ENCODE results near the gene IMPA2. TPM values are rescaled to one million over a fixed set of nuclear protein-coding genes. Genes with fewer than 3 reads are reported as not detected.

The IMPA2 gene
- total and polyA plus RNA-seq, 2 of the 13 experiments (the other 11 are each of a cell fraction or from before 2014, with no cell fraction given), result 37.8 to 71.8 TPM

GRCh38 chr18:11947214-11948191, 33.8 kb upstream of the IMPA2 start (continued):
- TF ChIP-seq, protein P1, sequence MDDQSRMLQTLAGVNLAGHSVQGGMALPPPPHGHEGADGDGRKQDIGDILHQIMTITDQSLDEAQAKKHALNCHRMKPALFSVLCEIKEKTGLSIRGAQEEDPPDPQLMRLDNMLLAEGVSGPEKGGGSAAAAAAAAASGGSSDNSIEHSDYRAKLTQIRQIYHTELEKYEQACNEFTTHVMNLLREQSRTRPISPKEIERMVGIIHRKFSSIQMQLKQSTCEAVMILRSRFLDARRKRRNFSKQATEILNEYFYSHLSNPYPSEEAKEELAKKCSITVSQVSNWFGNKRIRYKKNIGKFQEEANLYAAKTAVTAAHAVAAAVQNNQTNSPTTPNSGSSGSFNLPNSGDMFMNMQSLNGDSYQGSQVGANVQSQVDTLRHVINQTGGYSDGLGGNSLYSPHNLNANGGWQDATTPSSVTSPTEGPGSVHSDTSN (CRISPR knock-in tag; IDR thresholded peaks at IDR 0.05; ENCODE audit: borderline replicate concordance), result no peak
- TF ChIP-seq BCL6 (CRISPR knock-in tag; IDR thresholded peaks at IDR 0.05) (peak; percentile 82), BRCA1 (CRISPR knock-in tag; IDR thresholded peaks at IDR 0.05) (no peak), CC2D1A (CRISPR knock-in tag; IDR thresholded peaks at IDR 0.05) (no peak), NCOA5 (CRISPR knock-in tag; IDR thresholded peaks at IDR 0.05) (no peak), ZKSCAN8 (CRISPR knock-in tag; IDR thresholded peaks at IDR 0.05; ENCODE audit: borderline replicate concordance) (no peak), ZNF484 (CRISPR knock-in tag; IDR thresholded peaks at IDR 0.05; ENCODE audit: borderline replicate concordance, low read depth) (no peak), YY1 (IDR thresholded peaks at IDR 0.05; ENCODE audit: insufficient read depth, insufficient replicate concordance, low read depth, low read length) (peak; percentile 83), PHF20 (CRISPR knock-in tag; IDR thresholded peaks at IDR 0.05) (peak; percentile 61), ZNF451 (CRISPR knock-in tag; IDR thresholded peaks at IDR 0.05) (no peak), NFE2L1 (CRISPR knock-in tag; IDR thresholded peaks at IDR 0.05; ENCODE audit: borderline replicate concordance) (no peak), KIAA2018 (CRISPR knock-in tag; IDR thresholded peaks at IDR 0.05; ENCODE audit: borderline replicate concordance) (no peak), AGO1 (IDR thresholded peaks at IDR 0.05; ENCODE audit: low read depth, low read length, poor library complexity, severe bottlenecking) (no peak), ZFP36L2 (CRISPR knock-in tag; IDR thresholded peaks at IDR 0.05) (no peak), GATAD1 (CRISPR knock-in tag; IDR thresholded peaks at IDR 0.05) (no peak), ZNF350 (CRISPR knock-in tag; IDR thresholded peaks at IDR 0.05; ENCODE audit: borderline replicate concordance, low read depth) (peak; percentile 19; the same call in 1 of the 2 replicates), TOPORS (CRISPR knock-in tag; IDR thresholded peaks at IDR 0.05) (no peak), ZNF329 (CRISPR knock-in tag; IDR thresholded peaks at IDR 0.05; ENCODE audit: low read depth) (no peak), EED (CRISPR knock-in tag; IDR thresholded peaks at IDR 0.05) (no peak), RAD51 (IDR thresholded peaks at IDR 0.05; ENCODE audit: borderline replicate concordance) (no peak), KDM5B (CRISPR knock-in tag; IDR thresholded peaks at IDR 0.05; ENCODE audit: borderline replicate concordance) (no peak; the same call in 1 of the 2 replicates)

Data from HepG2 (cell line).